Measurements from ENCODE around the gene UTP14C. TPM values are rescaled to one million over a fixed set of nuclear protein-coding genes. Genes with fewer than 3 reads are reported as not detected.

Gene UTP14C
- total RNA-seq, 1 donor from 2014 or later: 18.4 TPM

- Histone ChIP-seq H3K4me1 (peaks cover 21% of the 10 kb centered on the region), H3K4me3 (no peak overlapping the region), H3K36me3 (no peaks in the 10 kb centered on the region), H3K27me3 (ENCODE audit: low read depth) (no peaks in the 10 kb centered on the region), H3K27ac (no peak overlapping the region), H3K9me3 (no peaks in the 10 kb centered on the region)
- intact Hi-C loops (cut with DNase I): loop anchor here (10.0 kb wide), 1 partner anchor 125 kb away; the partner anchor contains the start of gene NEK5
- ATAC-seq (peak; percentile 44 to 65), DNase-seq (peak; percentile 52)
- no peak for TF ChIP-seq CTCF (IDR thresholded peaks at IDR 0.05)
Observed at GRCh38 chr13:51999510-51999911, 25.0 kb upstream of the UTP14C start.

- TF ChIP-seq CTCF (IDR thresholded peaks at IDR 0.05): no peak
- Histone ChIP-seq H3K9me3 (no peaks in the 10 kb centered on the region), H3K4me1 (peaks cover 17% of the 10 kb centered on the region), H3K27ac (no peak overlapping the region), H3K36me3 (no peaks in the 10 kb centered on the region), H3K27me3 (ENCODE audit: low read depth) (no peaks in the 10 kb centered on the region), H3K4me3 (no peak overlapping the region)
- no peak for DNase-seq
- no peak for ATAC-seq
- intact Hi-C loops (cut with DNase I): loop anchor here (10.0 kb wide), 1 partner anchor 125 kb away; the partner anchor contains the start of gene NEK5
Observed at GRCh38 chr13:51999921-52000320, 24.6 kb upstream of the UTP14C start.

GRCh38 chr13:52001120-52001731, 23.3 kb upstream of the UTP14C start:
- no peaks in the 10 kb centered on the region for H3K36me3 ChIP-seq
- H3K27ac ChIP-seq: no peak overlapping the region
- DNase-seq (no peak), ATAC-seq (peak; percentile 59 to 60)
- peak; percentile 76 for TF ChIP-seq CTCF (IDR thresholded peaks at IDR 0.05)
- H3K27me3 ChIP-seq (ENCODE audit: low read depth): no peaks in the 10 kb centered on the region
- intact Hi-C loops (cut with DNase I): no loop called here
- no peaks in the 10 kb centered on the region for H3K9me3 ChIP-seq
- H3K4me3 ChIP-seq: no peak overlapping the region
- peaks cover 4% of the 10 kb centered on the region for H3K4me1 ChIP-seq

- no peaks in the 10 kb centered on the region for H3K36me3 ChIP-seq
- DNase-seq: no peak
- H3K9me3 ChIP-seq: no peaks in the 10 kb centered on the region
- H3K4me3 ChIP-seq: no peak overlapping the region
- H3K27me3 ChIP-seq (ENCODE audit: low read depth): no peaks in the 10 kb centered on the region
- H3K27ac ChIP-seq: no peak overlapping the region
- no peak for ATAC-seq
- intact Hi-C loops (cut with DNase I): no loop called here
- H3K4me1 ChIP-seq: no peaks in the 10 kb centered on the region
- TF ChIP-seq CTCF (IDR thresholded peaks at IDR 0.05): no peak
Observed at GRCh38 chr13:52002361-52002760, 22.1 kb upstream of the UTP14C start.

- Histone ChIP-seq H3K9me3 (no peaks in the 10 kb centered on the region), H3K36me3 (no peaks in the 10 kb centered on the region), H3K4me1 (no peaks in the 10 kb centered on the region), H3K27ac (no peak overlapping the region), H3K27me3 (ENCODE audit: low read depth) (no peaks in the 10 kb centered on the region), H3K4me3 (no peak overlapping the region)
- no peak for TF ChIP-seq CTCF (IDR thresholded peaks at IDR 0.05)
- DNase-seq (no peak), ATAC-seq (no peak)
- intact Hi-C loops (cut with DNase I): no loop called here
Observed at GRCh38 chr13:52003541-52003940, 20.9 kb upstream of the UTP14C start.

Data from lower lobe of right lung (tissue), 2 donors.